ENCODE results near the gene OTUD4. TPM values are rescaled to one million over a fixed set of nuclear protein-coding genes. Genes with fewer than 3 reads are reported as not detected.
A peak's percentile ranks its signal among the peaks of the same experiment; 100 is the strongest.

Gene OTUD4
- total RNA-seq, 1 donor from 2014 or later, result 34.0 TPM

DNA sequence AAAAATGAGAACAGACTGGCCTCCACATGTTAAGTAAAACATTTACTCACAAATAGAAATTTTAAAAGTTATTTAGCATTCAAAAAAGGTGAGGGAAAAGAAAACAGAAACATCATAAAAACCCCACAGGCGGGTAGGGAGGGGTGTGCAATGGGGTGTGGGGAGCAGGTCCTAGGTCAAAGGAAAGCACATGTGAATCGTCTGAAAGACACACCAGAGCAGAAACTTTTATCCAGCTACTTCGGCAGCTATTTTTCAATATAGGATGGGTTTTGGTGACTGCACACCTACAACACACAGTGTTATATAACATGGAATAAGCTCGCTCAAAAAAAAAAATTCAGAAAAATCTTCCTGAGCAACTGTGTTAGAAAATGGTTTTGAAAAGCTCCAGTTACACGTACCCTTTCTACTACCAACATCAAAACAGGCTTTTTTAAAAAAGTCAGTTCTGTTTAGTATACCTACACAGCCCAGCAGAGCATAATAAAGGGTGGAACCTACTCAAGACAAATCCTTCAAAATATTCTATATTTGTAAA is 1.6 kb downstream of the OTUD4 start:
- no peak for DNase-seq (ENCODE audit: low read depth, low spot score)
- H3K9me3 Mint-ChIP-seq, result no peaks in the 10 kb centered on the region
- H3K4me3 Mint-ChIP-seq, result peak overlapping the region; percentile 95
- H3K4me1 Mint-ChIP-seq, result peaks cover 34% of the 10 kb centered on the region
- H3K36me3 Mint-ChIP-seq (ENCODE audit: low read depth), result peaks cover 10% of the 10 kb centered on the region
- TF ChIP-seq, protein P1, sequence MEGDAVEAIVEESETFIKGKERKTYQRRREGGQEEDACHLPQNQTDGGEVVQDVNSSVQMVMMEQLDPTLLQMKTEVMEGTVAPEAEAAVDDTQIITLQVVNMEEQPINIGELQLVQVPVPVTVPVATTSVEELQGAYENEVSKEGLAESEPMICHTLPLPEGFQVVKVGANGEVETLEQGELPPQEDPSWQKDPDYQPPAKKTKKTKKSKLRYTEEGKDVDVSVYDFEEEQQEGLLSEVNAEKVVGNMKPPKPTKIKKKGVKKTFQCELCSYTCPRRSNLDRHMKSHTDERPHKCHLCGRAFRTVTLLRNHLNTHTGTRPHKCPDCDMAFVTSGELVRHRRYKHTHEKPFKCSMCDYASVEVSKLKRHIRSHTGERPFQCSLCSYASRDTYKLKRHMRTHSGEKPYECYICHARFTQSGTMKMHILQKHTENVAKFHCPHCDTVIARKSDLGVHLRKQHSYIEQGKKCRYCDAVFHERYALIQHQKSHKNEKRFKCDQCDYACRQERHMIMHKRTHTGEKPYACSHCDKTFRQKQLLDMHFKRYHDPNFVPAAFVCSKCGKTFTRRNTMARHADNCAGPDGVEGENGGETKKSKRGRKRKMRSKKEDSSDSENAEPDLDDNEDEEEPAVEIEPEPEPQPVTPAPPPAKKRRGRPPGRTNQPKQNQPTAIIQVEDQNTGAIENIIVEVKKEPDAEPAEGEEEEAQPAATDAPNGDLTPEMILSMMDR (conservative IDR thresholded peaks at IDR 0.05), result no peak
- H3K27me3 Mint-ChIP-seq (ENCODE audit: low read depth), result no peaks in the 10 kb centered on the region
- H3K27ac Mint-ChIP-seq (ENCODE audit: unreplicated experiment), result peak overlapping the region; percentile 10

DNA sequence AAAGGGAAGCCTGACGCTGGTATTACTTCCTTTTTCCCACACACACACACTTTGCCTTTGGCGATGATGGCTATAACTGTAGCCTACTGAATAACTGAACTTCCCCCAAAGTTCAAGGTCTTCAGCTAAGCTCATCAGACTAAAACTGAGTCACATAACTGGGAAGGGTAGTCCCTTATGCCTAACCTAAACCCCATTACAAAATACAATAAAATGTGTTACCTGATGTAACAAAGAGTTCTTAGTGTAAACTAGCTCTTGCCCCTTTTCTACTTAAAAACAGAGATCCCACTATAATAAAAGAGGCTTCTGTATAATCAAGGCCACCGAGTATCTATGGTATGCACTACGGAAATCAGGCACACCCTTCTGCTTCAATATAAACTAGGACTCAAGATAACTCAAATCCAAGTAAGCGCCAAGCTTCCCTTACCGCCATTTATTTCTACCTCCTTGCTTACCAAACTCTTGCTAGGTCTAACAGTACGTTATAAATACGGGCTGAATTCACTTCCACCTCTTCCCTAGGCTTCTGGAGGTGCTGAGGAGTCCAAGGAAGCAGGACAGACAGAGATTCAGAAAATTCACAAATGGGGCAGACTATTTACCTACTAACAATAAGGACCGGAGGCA is 2.4 kb downstream of the OTUD4 start:
- no peaks in the 10 kb centered on the region for H3K27me3 Mint-ChIP-seq (ENCODE audit: low read depth)
- no peak for DNase-seq (ENCODE audit: low read depth, low spot score)
- H3K9me3 Mint-ChIP-seq, result no peaks in the 10 kb centered on the region
- peak overlapping the region; percentile 93 for H3K27ac Mint-ChIP-seq (ENCODE audit: unreplicated experiment)
- TF ChIP-seq, protein P1 (conservative IDR thresholded peaks at IDR 0.05), result no peak
- peak overlapping the region; percentile 95 for H3K4me3 Mint-ChIP-seq
- peaks cover 34% of the 10 kb centered on the region for H3K4me1 Mint-ChIP-seq
- H3K36me3 Mint-ChIP-seq (ENCODE audit: low read depth), result peaks cover 12% of the 10 kb centered on the region

DNA sequence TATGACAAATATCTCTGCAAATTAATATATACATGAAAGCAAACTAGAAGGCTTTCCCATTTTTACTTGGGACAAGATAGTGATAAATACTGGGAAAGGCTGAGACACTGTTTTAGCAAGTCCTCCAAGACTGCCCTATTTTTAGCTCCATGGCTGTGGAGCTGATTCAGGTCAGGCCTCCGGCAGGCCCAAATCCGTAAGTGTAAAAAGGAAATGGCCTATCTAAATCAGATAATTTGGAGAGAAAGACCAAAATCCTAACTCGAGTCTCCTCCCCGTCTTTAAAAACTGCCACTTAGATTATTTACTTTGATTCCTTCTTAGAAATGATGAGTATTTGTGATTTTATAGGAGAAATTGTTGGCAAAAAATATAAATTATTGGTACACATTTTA is 2.9 kb downstream of the OTUD4 start:
- Mint-ChIP-seq H3K27ac (ENCODE audit: unreplicated experiment) (no peak overlapping the region), H3K4me3 (peak overlapping the region; percentile 95)

DNA sequence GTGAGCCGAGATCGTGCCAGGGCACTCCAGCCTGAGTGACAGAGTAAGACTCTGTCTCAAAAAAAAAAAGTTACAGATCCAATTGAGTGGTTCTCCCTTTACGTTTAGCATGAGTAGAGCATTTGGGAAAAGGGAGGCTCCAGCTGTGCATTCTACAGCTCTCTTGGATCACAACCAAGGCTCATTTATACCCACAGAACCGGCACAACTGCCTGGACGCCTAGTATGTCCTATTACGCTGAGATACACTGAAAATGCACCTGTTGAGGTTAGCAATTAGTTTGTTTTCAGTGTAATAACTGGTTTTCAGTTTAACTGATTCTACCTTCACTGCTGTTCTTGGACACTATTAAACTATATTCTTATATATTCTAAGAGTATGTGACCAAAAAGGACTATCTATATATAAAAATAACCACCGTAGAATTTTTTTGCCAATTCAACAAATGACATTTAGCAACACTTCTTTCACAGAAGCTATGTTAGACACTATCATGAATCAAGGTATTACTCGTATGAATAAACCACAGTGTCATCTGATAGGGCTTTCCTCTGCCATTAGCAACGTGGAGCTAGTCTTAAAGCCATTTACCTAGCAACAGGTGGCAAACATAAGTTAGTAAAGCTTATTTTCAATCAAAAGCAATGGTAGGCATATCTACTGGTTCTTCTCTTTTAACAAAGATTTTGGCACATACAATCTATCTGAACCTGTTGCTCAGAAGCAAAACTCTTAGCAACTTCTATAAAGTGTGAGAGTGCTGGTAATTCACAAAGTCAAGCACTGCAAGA is 3.6 kb downstream of the OTUD4 start:
- H3K27me3 Mint-ChIP-seq (ENCODE audit: low read depth), result no peaks in the 10 kb centered on the region
- H3K36me3 Mint-ChIP-seq (ENCODE audit: low read depth), result peaks cover 15% of the 10 kb centered on the region
- DNase-seq (ENCODE audit: low read depth, low spot score), result no peak
- H3K27ac Mint-ChIP-seq (ENCODE audit: unreplicated experiment), result no peak overlapping the region
- H3K4me3 Mint-ChIP-seq, result peak overlapping the region; percentile 95
- no peaks in the 10 kb centered on the region for H3K9me3 Mint-ChIP-seq
- H3K4me1 Mint-ChIP-seq, result peaks cover 31% of the 10 kb centered on the region
- TF ChIP-seq, protein P1 (conservative IDR thresholded peaks at IDR 0.05), result no peak

More for the DNA sequence above, 2.9 kb downstream of the OTUD4 start:
- Mint-ChIP-seq H3K9me3 (no peaks in the 10 kb centered on the region), H3K27me3 (ENCODE audit: low read depth) (no peaks in the 10 kb centered on the region), H3K36me3 (ENCODE audit: low read depth) (peaks cover 12% of the 10 kb centered on the region), H3K4me1 (peaks cover 34% of the 10 kb centered on the region)
- no peak for DNase-seq (ENCODE audit: low read depth, low spot score)
- TF ChIP-seq, protein P1 (conservative IDR thresholded peaks at IDR 0.05), result no peak

DNA sequence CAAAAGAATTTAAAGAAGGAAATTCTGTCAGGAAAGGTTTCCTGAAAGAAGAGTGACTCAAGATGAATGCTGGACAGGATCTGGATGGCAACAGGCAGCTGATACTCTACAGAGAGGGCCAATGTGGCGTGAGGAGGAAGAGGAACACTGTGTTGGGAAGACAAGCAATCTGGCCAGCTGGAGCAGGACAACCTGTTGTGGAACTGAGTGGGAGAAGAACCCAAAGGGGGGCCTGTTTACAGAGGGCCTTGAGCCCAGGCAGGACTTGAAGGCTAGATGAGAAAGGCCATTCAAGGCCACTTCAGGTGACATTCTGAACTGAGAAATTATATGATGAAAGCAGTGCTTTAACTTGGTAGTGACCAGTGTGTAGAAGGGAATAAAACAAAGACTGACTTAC is 8.5 kb downstream of the OTUD4 start:
- H3K9me3 Mint-ChIP-seq, result no peaks in the 10 kb centered on the region
- H3K4me3 Mint-ChIP-seq, result no peak overlapping the region
- H3K27me3 Mint-ChIP-seq (ENCODE audit: low read depth), result no peaks in the 10 kb centered on the region
- H3K36me3 Mint-ChIP-seq (ENCODE audit: low read depth), result peaks cover 24% of the 10 kb centered on the region
- H3K27ac Mint-ChIP-seq (ENCODE audit: unreplicated experiment), result no peak overlapping the region
- DNase-seq (ENCODE audit: low read depth, low spot score), result no peak
- TF ChIP-seq, protein P1 (conservative IDR thresholded peaks at IDR 0.05), result no peak
- no peaks in the 10 kb centered on the region for H3K4me1 Mint-ChIP-seq

All from neural crest cell (in vitro differentiated cells).